Erythroblast (primary cell): ENCODE measurements around the gene MBOAT1.

Experiments
- GATA1 ChIP-seq: IDR thresholded peaks from 2 replicates; pipeline ENCODE4 v1.6.1; 2011; ENCODE audit warnings: low read depth, mild to moderate bottlenecking, control low read depth, low read length, moderate library complexity
- POLR2A ChIP-seq: IDR thresholded peaks from 2 replicates; pipeline ENCODE4 v1.6.1; 2011; ENCODE audit warnings: mild to moderate bottlenecking, low read length

- TF ChIP-seq POLR2A (no peak), GATA1 (no peak)
These were observed 140.3 kb downstream of the MBOAT1 start for GRCh38 chr6:20071998-20072397.
